ENCODE data around the gene RNLS.

RNLS gene

GRCh38 chr10:88347597-88348304, 235.4 kb downstream of the RNLS start:
- ATAC-seq (no peak), DNase-seq (no peak)
- H3K4me3 Mint-ChIP-seq = no peak overlapping the region
- no peaks in the 10 kb centered on the region for H3K27me3 Mint-ChIP-seq
- H3K9me3 Mint-ChIP-seq = peaks cover 0 to 10% of the 10 kb centered on the region in 2 donors
- no peak overlapping the region for H3K27ac Mint-ChIP-seq
- H3K4me1 Mint-ChIP-seq = no peaks in the 10 kb centered on the region

GRCh38 chr10:88347022-88347421, 236.1 kb downstream of the RNLS start:
- H3K4me1 Mint-ChIP-seq = no peaks in the 10 kb centered on the region
- H3K27ac Mint-ChIP-seq = no peak overlapping the region
- no peak overlapping the region for H3K4me3 Mint-ChIP-seq
- ATAC-seq = no peak
- peaks cover 0 to 8% of the 10 kb centered on the region in 2 donors for H3K9me3 Mint-ChIP-seq
- no peaks in the 10 kb centered on the region for H3K27me3 Mint-ChIP-seq
- no peak for DNase-seq

GRCh38 chr10:88346144-88346977, 236.8 kb downstream of the RNLS start:
- H3K9me3 Mint-ChIP-seq = peaks cover 0 to 3% of the 10 kb centered on the region in 2 donors
- no peaks in the 10 kb centered on the region for H3K4me1 Mint-ChIP-seq
- H3K4me3 Mint-ChIP-seq = no peak overlapping the region
- DNase-seq = no peak
- no peak overlapping the region for H3K27ac Mint-ChIP-seq
- no peaks in the 10 kb centered on the region for H3K27me3 Mint-ChIP-seq
- no peak for ATAC-seq

- DNase-seq = no peak
- H3K27me3 Mint-ChIP-seq = no peaks in the 10 kb centered on the region
- H3K27ac Mint-ChIP-seq = no peak overlapping the region
- H3K4me3 Mint-ChIP-seq = no peak overlapping the region
- H3K9me3 Mint-ChIP-seq = no peaks in the 10 kb centered on the region
- no peaks in the 10 kb centered on the region for H3K4me1 Mint-ChIP-seq
- ATAC-seq = no peak
These were observed 239.2 kb downstream of the RNLS start for GRCh38 chr10:88343761-88344484.

- Mint-ChIP-seq H3K4me1 (no peaks in the 10 kb centered on the region), H3K27ac (no peak overlapping the region), H3K9me3 (no peaks in the 10 kb centered on the region), H3K27me3 (no peaks in the 10 kb centered on the region), H3K4me3 (no peak overlapping the region)
- DNase-seq (no peak), ATAC-seq (no peak)
These were observed 240.3 kb downstream of the RNLS start for GRCh38 chr10:88342733-88343310.

GRCh38 chr10:88337134-88337533, 246.0 kb downstream of the RNLS start:
- Mint-ChIP-seq H3K27ac (no peak overlapping the region), H3K9me3 (no peaks in the 10 kb centered on the region), H3K4me1 (peaks cover 9% of the 10 kb centered on the region), H3K4me3 (no peak overlapping the region), H3K27me3 (no peaks in the 10 kb centered on the region)
- DNase-seq (no peak), ATAC-seq (no peak)

GRCh38 chr10:88336334-88336733, 246.8 kb downstream of the RNLS start:
- Mint-ChIP-seq H3K9me3 (no peaks in the 10 kb centered on the region), H3K27me3 (no peaks in the 10 kb centered on the region), H3K4me3 (no peak overlapping the region), H3K27ac (no peak overlapping the region), H3K4me1 (peaks cover 17% of the 10 kb centered on the region)
- no peak for ATAC-seq
- no peak for DNase-seq

- Mint-ChIP-seq H3K9me3 (no peaks in the 10 kb centered on the region), H3K27me3 (no peaks in the 10 kb centered on the region), H3K4me3 (no peak overlapping the region), H3K4me1 (peaks cover 17% of the 10 kb centered on the region), H3K27ac (no peak overlapping the region)
- DNase-seq (no peak), ATAC-seq (no peak)
These were observed 249.9 kb downstream of the RNLS start for GRCh38 chr10:88333248-88333630.

- H3K27me3 Mint-ChIP-seq = no peaks in the 10 kb centered on the region
- H3K4me3 Mint-ChIP-seq = no peak overlapping the region
These were observed 250.4 kb downstream of the RNLS start for GRCh38 chr10:88332503-88333247.

GRCh38 chr10:88330174-88330573, 252.9 kb downstream of the RNLS start:
- ATAC-seq = no peak
- no peak overlapping the region for H3K4me3 Mint-ChIP-seq
- no peak for DNase-seq
- H3K4me1 Mint-ChIP-seq = peaks cover 17% of the 10 kb centered on the region
- no peak overlapping the region for H3K27ac Mint-ChIP-seq
- peaks cover 0 to 4% of the 10 kb centered on the region in 2 donors for H3K9me3 Mint-ChIP-seq
- H3K27me3 Mint-ChIP-seq = no peaks in the 10 kb centered on the region

More at GRCh38 chr10:88332503-88333247, 250.4 kb downstream of the RNLS start:
- no peak for ATAC-seq
- H3K9me3 Mint-ChIP-seq = no peaks in the 10 kb centered on the region
- peaks cover 17% of the 10 kb centered on the region for H3K4me1 Mint-ChIP-seq
- H3K27ac Mint-ChIP-seq = no peak overlapping the region
- DNase-seq = no peak

- Mint-ChIP-seq H3K4me1 (no peaks in the 10 kb centered on the region), H3K9me3 (peaks cover 32 to 46% of the 10 kb centered on the region in 2 donors), H3K27ac (no peak overlapping the region), H3K4me3 (no peak overlapping the region), H3K27me3 (no peaks in the 10 kb centered on the region)
- no peak for ATAC-seq
- no peak for DNase-seq
These were observed 260.6 kb downstream of the RNLS start for GRCh38 chr10:88322324-88323063.

GRCh38 chr10:88319960-88320517, 263.1 kb downstream of the RNLS start:
- DNase-seq = no peak
- H3K9me3 Mint-ChIP-seq = peaks cover 28 to 46% of the 10 kb centered on the region in 2 donors

GRCh38 chr10:88318803-88319202, 264.3 kb downstream of the RNLS start:
- Mint-ChIP-seq H3K27me3 (peaks cover 6% of the 10 kb centered on the region), H3K4me1 (peaks cover 7% of the 10 kb centered on the region), H3K4me3 (no peak overlapping the region), H3K9me3 (peaks cover 28 to 46% of the 10 kb centered on the region in 2 donors), H3K27ac (no peak overlapping the region)
- DNase-seq (no peak), ATAC-seq (no peak)

More at GRCh38 chr10:88319960-88320517, 263.1 kb downstream of the RNLS start:
- H3K4me3 Mint-ChIP-seq = no peak overlapping the region
- peaks cover 7% of the 10 kb centered on the region for H3K4me1 Mint-ChIP-seq
- no peak overlapping the region for H3K27ac Mint-ChIP-seq
- no peaks in the 10 kb centered on the region for H3K27me3 Mint-ChIP-seq
- no peak for ATAC-seq

- peaks cover 6% of the 10 kb centered on the region for H3K27me3 Mint-ChIP-seq
- no peak for ATAC-seq
- DNase-seq = no peak
- no peak overlapping the region for H3K27ac Mint-ChIP-seq
- no peak overlapping the region for H3K4me3 Mint-ChIP-seq
- H3K9me3 Mint-ChIP-seq = peaks cover 28 to 36% of the 10 kb centered on the region in 2 donors
- H3K4me1 Mint-ChIP-seq = peaks cover 7% of the 10 kb centered on the region
These were observed 266.0 kb downstream of the RNLS start for GRCh38 chr10:88317099-88317498.
